GM21526 (cell line): ENCODE data around the gene CPT2.

Experiments used
- ATAC-seq: cut with Tn5 transposase; IDR thresholded peaks from one replicate; pipeline ENCODE4 v1.9.1; 2021; ENCODE audit warnings: moderate library complexity; ENCODE audit not compliant: unreplicated experiment, low FRiP score

The CPT2 gene

GRCh38 chr1:53196485-53197290 lies at the start of gene CPT2:
Gene CPT2, plus strand, starts transcription at chr1:53196824. Its CDS starts 120 bp downstream, at chr1:53196944.
- peak; percentile 98 for ATAC-seq

- ATAC-seq: no peak
Measured at GRCh38 chr1:53147174-53147573, 49.5 kb upstream of the CPT2 start.

GRCh38 chr1:53148123-53148522 lies 48.5 kb upstream of the CPT2 start:
- no peak for ATAC-seq

- ATAC-seq: no peak
Measured at GRCh38 chr1:53153752-53154151, 42.9 kb upstream of the CPT2 start.

GRCh38 chr1:53154859-53155438 lies 41.7 kb upstream of the CPT2 start:
- no peak for ATAC-seq

GRCh38 chr1:53155534-53155933 lies 41.1 kb upstream of the CPT2 start:
- ATAC-seq: no peak

- no peak for ATAC-seq
Measured at GRCh38 chr1:53155945-53156344, 40.7 kb upstream of the CPT2 start.

GRCh38 chr1:53156783-53157182 lies 39.8 kb upstream of the CPT2 start:
- no peak for ATAC-seq

GRCh38 chr1:53158900-53159299 lies 37.7 kb upstream of the CPT2 start:
- ATAC-seq: no peak

GRCh38 chr1:53160924-53161378 lies 35.7 kb upstream of the CPT2 start:
- ATAC-seq: no peak

GRCh38 chr1:53162621-53163020 lies 34.0 kb upstream of the CPT2 start:
- ATAC-seq: no peak

GRCh38 chr1:53163291-53163768 lies 33.3 kb upstream of the CPT2 start:
- no peak for ATAC-seq

- no peak for ATAC-seq
Measured at GRCh38 chr1:53165408-53165961, 31.1 kb upstream of the CPT2 start.

GRCh38 chr1:53166366-53166765 lies 30.3 kb upstream of the CPT2 start:
- no peak for ATAC-seq

- ATAC-seq: no peak
Measured at GRCh38 chr1:53166912-53167311, 29.7 kb upstream of the CPT2 start.

- no peak for ATAC-seq
Measured at GRCh38 chr1:53172426-53173128, 24.0 kb upstream of the CPT2 start.

- ATAC-seq: no peak
Measured at GRCh38 chr1:53174971-53175913, 21.4 kb upstream of the CPT2 start.

- ATAC-seq: no peak
Measured at GRCh38 chr1:53176452-53177208, 20.0 kb upstream of the CPT2 start.

- no peak for ATAC-seq
Measured at GRCh38 chr1:53180226-53180625, 16.4 kb upstream of the CPT2 start.
